ENCODE results near the gene PIGX.
"Not testable (repeated sequence)": the region's sequence is repeated elsewhere in the genome, so short reads cannot be mapped to it uniquely, and the experiment has no call there.

Gene PIGX

DNA sequence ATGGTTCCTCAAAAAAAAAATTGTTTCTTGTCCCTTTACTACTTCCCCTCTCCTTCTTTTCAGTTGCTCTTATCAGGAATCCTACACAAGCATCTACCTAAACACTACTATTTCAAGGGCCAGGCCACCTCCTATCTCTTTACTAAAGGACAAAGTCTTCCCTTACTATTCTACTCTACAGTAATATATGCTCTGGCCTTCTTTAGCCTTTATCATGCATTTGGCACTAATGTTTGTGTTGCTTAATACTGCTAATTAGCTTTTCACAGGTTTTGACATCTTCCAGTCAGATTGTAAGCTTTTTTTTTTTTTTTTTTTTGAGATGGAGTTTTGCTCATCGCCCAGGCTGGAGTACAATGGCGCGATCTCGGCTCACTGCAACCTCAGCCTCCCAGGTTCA is 5.4 kb upstream of the PIGX start:
- no peak overlapping the region for H3K27ac ChIP-seq (ENCODE audit: low read length)
- H3K36me3 ChIP-seq (ENCODE audit: control insufficient read depth in 2 of 2, insufficient read depth in 2 of 2, low read length in 2 of 2), result no peaks in the 10 kb centered on the region
- no peaks in the 10 kb centered on the region for H3K9me3 ChIP-seq (ENCODE audit: control insufficient read depth in 2 of 2, low read length in 2 of 2)
- H3K4me1 ChIP-seq (ENCODE audit: control insufficient read depth, insufficient read depth, low read length), result peaks cover 2% of the 10 kb centered on the region
- no peak overlapping the region for H3K9ac ChIP-seq (ENCODE audit: low read length in 2 of 2)
- H3K4me3 ChIP-seq (ENCODE audit: low read length in 2 of 2), result no peak overlapping the region
- H3K27me3 ChIP-seq (ENCODE audit: control insufficient read depth in 1 of 2, insufficient read depth in 2 of 2, low read length in 2 of 2), result no peaks in the 10 kb centered on the region

- H3K4me1 ChIP-seq (ENCODE audit: control insufficient read depth, insufficient read depth, low read length), result peaks cover 4% of the 10 kb centered on the region
These were observed 4.6 kb upstream of the PIGX start for GRCh38 chr3:196707566-196707965.

GRCh38 chr3:196708467-196708866 is 3.7 kb upstream of the PIGX start:
- peaks cover 11% of the 10 kb centered on the region for H3K4me1 ChIP-seq (ENCODE audit: control insufficient read depth, insufficient read depth, low read length)
- no peaks in the 10 kb centered on the region for H3K36me3 ChIP-seq (ENCODE audit: control insufficient read depth in 2 of 2, insufficient read depth in 2 of 2, low read length in 2 of 2)
- H3K4me3 ChIP-seq (ENCODE audit: low read length in 2 of 2), result no peak overlapping the region
- H3K27me3 ChIP-seq (ENCODE audit: control insufficient read depth in 1 of 2, insufficient read depth in 2 of 2, low read length in 2 of 2), result no peaks in the 10 kb centered on the region
- no peak overlapping the region for H3K9ac ChIP-seq (ENCODE audit: low read length in 2 of 2)
- H3K27ac ChIP-seq (ENCODE audit: low read length), result no peak overlapping the region
- no peaks in the 10 kb centered on the region for H3K9me3 ChIP-seq (ENCODE audit: control insufficient read depth in 2 of 2, low read length in 2 of 2)

More at GRCh38 chr3:196707566-196707965, 4.6 kb upstream of the PIGX start:
- no peak overlapping the region for H3K9ac ChIP-seq (ENCODE audit: low read length in 2 of 2)
- H3K4me3 ChIP-seq (ENCODE audit: low read length in 2 of 2), result no peak overlapping the region
- H3K27me3 ChIP-seq (ENCODE audit: control insufficient read depth in 1 of 2, insufficient read depth in 2 of 2, low read length in 2 of 2), result no peaks in the 10 kb centered on the region
- no peaks in the 10 kb centered on the region for H3K9me3 ChIP-seq (ENCODE audit: control insufficient read depth in 2 of 2, low read length in 2 of 2)
- H3K36me3 ChIP-seq (ENCODE audit: control insufficient read depth in 2 of 2, insufficient read depth in 2 of 2, low read length in 2 of 2), result no peaks in the 10 kb centered on the region
- H3K27ac ChIP-seq (ENCODE audit: low read length), result no peak overlapping the region

DNA sequence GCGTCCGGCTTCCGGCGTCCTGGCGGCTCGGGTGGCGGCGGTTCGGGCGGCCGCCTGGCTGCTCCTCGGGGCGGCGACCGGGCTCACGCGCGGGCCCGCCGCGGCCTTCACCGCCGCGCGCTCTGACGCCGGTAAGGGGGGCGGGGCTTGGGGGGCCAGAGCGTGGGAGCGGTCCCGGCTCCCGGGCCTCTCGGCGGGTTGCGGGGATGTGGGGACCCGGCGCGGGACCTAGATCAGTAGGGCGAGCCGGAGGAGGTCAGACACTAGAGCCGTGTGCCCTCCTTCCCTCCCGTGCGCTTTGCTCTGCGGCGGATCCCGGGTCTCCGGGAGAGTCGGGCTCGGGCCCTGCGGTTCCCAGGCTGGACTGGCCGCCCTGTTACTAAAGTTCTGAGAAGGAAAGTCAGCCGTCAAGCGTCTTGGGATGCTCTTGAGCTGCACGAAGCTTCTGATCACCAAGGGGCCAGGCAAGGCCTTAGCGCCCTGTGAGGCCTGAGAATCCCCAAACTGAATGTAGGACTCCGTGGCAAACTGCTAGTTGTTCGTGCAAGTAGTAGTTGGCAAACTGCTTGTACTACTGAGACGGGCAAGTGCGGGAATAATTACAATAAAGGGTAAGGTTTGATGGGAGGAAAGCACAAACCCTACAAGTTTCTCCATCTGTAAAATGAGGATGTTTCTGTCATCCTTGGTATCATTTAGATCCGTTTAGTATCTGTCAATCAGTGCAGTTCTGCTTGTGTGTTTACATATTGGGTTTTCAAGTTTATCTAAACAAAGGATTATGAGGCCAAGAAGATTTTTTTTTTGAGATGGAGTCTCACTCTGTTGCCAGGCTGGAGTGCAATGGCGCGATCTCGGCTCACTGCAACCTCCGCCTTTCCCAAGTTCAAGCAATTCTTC is 587 bp downstream of the PIGX start:
- peak overlapping the region; percentile 91 to 93 for H3K4me3 ChIP-seq (ENCODE audit: low read length in 2 of 2)
- H3K9ac ChIP-seq (ENCODE audit: low read length in 2 of 2), result peak overlapping the region; percentile 66 to 85
- peak overlapping the region; percentile 76 for H3K27ac ChIP-seq (ENCODE audit: low read length)
- H3K4me1 ChIP-seq (ENCODE audit: control insufficient read depth, insufficient read depth, low read length), result peaks cover 16% of the 10 kb centered on the region
- no peaks in the 10 kb centered on the region for H3K9me3 ChIP-seq (ENCODE audit: control insufficient read depth in 2 of 2, low read length in 2 of 2)
- H3K36me3 ChIP-seq (ENCODE audit: control insufficient read depth in 2 of 2, insufficient read depth in 2 of 2, low read length in 2 of 2), result no peaks in the 10 kb centered on the region
- H3K27me3 ChIP-seq (ENCODE audit: control insufficient read depth in 1 of 2, insufficient read depth in 2 of 2, low read length in 2 of 2), result no peaks in the 10 kb centered on the region

- H3K9me3 ChIP-seq (ENCODE audit: control insufficient read depth in 2 of 2, low read length in 2 of 2); H3K27me3 ChIP-seq (ENCODE audit: control insufficient read depth in 1 of 2, insufficient read depth in 2 of 2, low read length in 2 of 2); H3K4me3 ChIP-seq (ENCODE audit: low read length in 2 of 2); H3K36me3 ChIP-seq (ENCODE audit: control insufficient read depth in 2 of 2, insufficient read depth in 2 of 2, low read length in 2 of 2); H3K27ac ChIP-seq (ENCODE audit: low read length); H3K9ac ChIP-seq (ENCODE audit: low read length in 2 of 2): not testable (repeated sequence)
- peaks cover 12% of the 10 kb centered on the region for H3K4me1 ChIP-seq (ENCODE audit: control insufficient read depth, insufficient read depth, low read length)
These were observed 5.0 kb downstream of the PIGX start for GRCh38 chr3:196717162-196717561.

- no peak overlapping the region for H3K27ac ChIP-seq (ENCODE audit: low read length)
- no peaks in the 10 kb centered on the region for H3K9me3 ChIP-seq (ENCODE audit: control insufficient read depth in 2 of 2, low read length in 2 of 2)
- H3K4me1 ChIP-seq (ENCODE audit: control insufficient read depth, insufficient read depth, low read length), result no peaks in the 10 kb centered on the region
- no peaks in the 10 kb centered on the region for H3K36me3 ChIP-seq (ENCODE audit: control insufficient read depth in 2 of 2, insufficient read depth in 2 of 2, low read length in 2 of 2)
- H3K27me3 ChIP-seq (ENCODE audit: control insufficient read depth in 1 of 2, insufficient read depth in 2 of 2, low read length in 2 of 2), result no peaks in the 10 kb centered on the region
- H3K9ac ChIP-seq (ENCODE audit: low read length in 2 of 2), result no peak overlapping the region
- no peak overlapping the region for H3K4me3 ChIP-seq (ENCODE audit: low read length in 2 of 2)
These were observed 8.9 kb downstream of the PIGX start for GRCh38 chr3:196721097-196721496.

DNA sequence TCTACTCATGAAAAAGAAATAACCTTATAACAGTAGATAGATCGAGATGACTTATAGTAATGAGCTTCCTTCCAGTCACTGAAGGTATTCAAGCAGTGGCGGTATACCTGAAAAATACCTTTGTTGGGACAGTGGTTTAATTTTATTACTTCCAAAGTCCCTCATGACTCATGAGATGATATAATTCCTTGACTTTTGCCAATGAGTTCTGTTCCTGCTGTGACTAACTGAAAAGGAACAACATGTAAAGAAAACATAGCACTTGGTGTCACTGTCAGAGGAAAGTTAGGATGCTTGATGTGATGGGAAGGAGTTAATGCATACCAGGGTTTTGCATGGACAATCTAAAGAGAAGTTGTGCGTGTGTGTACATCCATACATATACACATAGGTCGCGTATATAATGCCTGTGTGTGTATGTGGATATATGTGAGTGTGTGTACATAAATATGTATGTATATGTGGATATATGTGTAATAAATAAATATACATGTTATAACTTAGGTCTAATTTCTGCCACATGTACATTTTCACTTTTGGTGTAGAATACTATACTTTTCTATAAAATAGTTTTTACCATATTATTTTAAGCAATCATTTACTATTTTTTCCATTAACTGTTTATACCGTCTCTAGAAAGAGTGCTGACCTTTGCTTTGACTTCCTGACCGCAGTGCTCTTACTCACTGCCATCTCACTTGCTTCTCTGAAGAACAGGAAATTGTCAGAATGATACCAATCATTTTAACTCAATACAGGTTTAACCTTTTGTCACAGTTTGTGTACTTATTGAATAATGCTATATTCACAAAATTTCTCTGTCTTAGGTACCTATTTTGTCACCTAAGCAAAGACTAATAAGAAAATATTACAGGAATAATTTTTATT is 14.9 kb downstream of the PIGX start:
- H3K4me3 ChIP-seq (ENCODE audit: low read length in 2 of 2), result no peak overlapping the region
- H3K4me1 ChIP-seq (ENCODE audit: control insufficient read depth, insufficient read depth, low read length), result no peaks in the 10 kb centered on the region
- H3K36me3 ChIP-seq (ENCODE audit: control insufficient read depth in 2 of 2, insufficient read depth in 2 of 2, low read length in 2 of 2), result peaks cover 3 to 11% of the 10 kb centered on the region in 2 donors
- no peak overlapping the region for H3K27ac ChIP-seq (ENCODE audit: low read length)
- no peak overlapping the region for H3K9ac ChIP-seq (ENCODE audit: low read length in 2 of 2)
- no peaks in the 10 kb centered on the region for H3K27me3 ChIP-seq (ENCODE audit: control insufficient read depth in 1 of 2, insufficient read depth in 2 of 2, low read length in 2 of 2)
- no peaks in the 10 kb centered on the region for H3K9me3 ChIP-seq (ENCODE audit: control insufficient read depth in 2 of 2, low read length in 2 of 2)

GRCh38 chr3:196735751-196736150 is 23.6 kb downstream of the PIGX start:
- Histone ChIP-seq H3K9me3 (ENCODE audit: control insufficient read depth in 2 of 2, low read length in 2 of 2) (no peaks in the 10 kb centered on the region), H3K4me1 (ENCODE audit: control insufficient read depth, insufficient read depth, low read length) (no peaks in the 10 kb centered on the region), H3K36me3 (ENCODE audit: control insufficient read depth in 2 of 2, insufficient read depth in 2 of 2, low read length in 2 of 2) (no peaks in the 10 kb centered on the region), H3K27me3 (ENCODE audit: control insufficient read depth in 1 of 2, insufficient read depth in 2 of 2, low read length in 2 of 2) (no peaks in the 10 kb centered on the region), H3K9ac (ENCODE audit: low read length in 2 of 2) (no peak overlapping the region), H3K27ac (ENCODE audit: low read length) (no peak overlapping the region), H3K4me3 (ENCODE audit: low read length in 2 of 2) (no peak overlapping the region)

- Histone ChIP-seq H3K27me3 (ENCODE audit: control insufficient read depth in 1 of 2, insufficient read depth in 2 of 2, low read length in 2 of 2) (no peaks in the 10 kb centered on the region), H3K27ac (ENCODE audit: low read length) (no peak overlapping the region), H3K36me3 (ENCODE audit: control insufficient read depth in 2 of 2, insufficient read depth in 2 of 2, low read length in 2 of 2) (no peaks in the 10 kb centered on the region), H3K4me1 (ENCODE audit: control insufficient read depth, insufficient read depth, low read length) (peaks cover 5% of the 10 kb centered on the region), H3K4me3 (ENCODE audit: low read length in 2 of 2) (no peak overlapping the region), H3K9ac (ENCODE audit: low read length in 2 of 2) (no peak overlapping the region), H3K9me3 (ENCODE audit: control insufficient read depth in 2 of 2, low read length in 2 of 2) (no peaks in the 10 kb centered on the region)
These were observed 24.6 kb downstream of the PIGX start for GRCh38 chr3:196736670-196737374.

DNA sequence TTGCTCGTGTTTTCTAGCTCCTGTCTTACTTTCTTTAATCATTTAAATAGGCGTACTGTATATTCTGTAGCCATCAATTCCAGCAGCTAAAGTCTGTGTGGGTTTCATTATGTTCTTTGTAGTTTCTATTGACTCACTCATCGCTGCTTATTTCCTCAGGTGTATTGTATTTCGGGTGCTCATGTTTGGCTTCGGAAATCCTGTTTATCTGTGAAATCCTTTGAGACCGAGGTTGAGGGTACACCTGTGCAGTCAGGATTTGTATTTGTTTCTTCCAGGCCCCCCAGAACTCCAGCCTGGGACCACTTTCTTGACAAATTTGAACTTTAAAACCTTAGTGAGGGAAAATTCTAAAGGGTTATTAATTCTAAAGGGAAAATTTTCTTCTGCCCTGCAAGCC is 25.5 kb downstream of the PIGX start:
- H3K27ac ChIP-seq (ENCODE audit: low read length), result no peak overlapping the region
- no peaks in the 10 kb centered on the region for H3K36me3 ChIP-seq (ENCODE audit: control insufficient read depth in 2 of 2, insufficient read depth in 2 of 2, low read length in 2 of 2)

More for the DNA sequence above, 25.5 kb downstream of the PIGX start:
- H3K4me3 ChIP-seq (ENCODE audit: low read length in 2 of 2), result no peak overlapping the region
- H3K4me1 ChIP-seq (ENCODE audit: control insufficient read depth, insufficient read depth, low read length), result peaks cover 7% of the 10 kb centered on the region
- no peak overlapping the region for H3K9ac ChIP-seq (ENCODE audit: low read length in 2 of 2)
- no peaks in the 10 kb centered on the region for H3K27me3 ChIP-seq (ENCODE audit: control insufficient read depth in 1 of 2, insufficient read depth in 2 of 2, low read length in 2 of 2)
- H3K9me3 ChIP-seq (ENCODE audit: control insufficient read depth in 2 of 2, low read length in 2 of 2), result no peaks in the 10 kb centered on the region
